ENCODE results near the gene COL4A5.

The COL4A5 gene

GRCh38 chrX:108642273-108642628, 202.6 kb downstream of the COL4A5 start:
- DNase-seq, result no peak

- DNase-seq, result no peak
Measured at GRCh38 chrX:108664701-108665100, 225.1 kb downstream of the COL4A5 start.

GRCh38 chrX:108666101-108666500, 226.5 kb downstream of the COL4A5 start:
- no peak for DNase-seq

GRCh38 chrX:108671526-108671925, 231.9 kb downstream of the COL4A5 start:
- DNase-seq, result no peak

GRCh38 chrX:108696690-108697089, 257.1 kb downstream of the COL4A5 start:
- no peak for DNase-seq

- DNase-seq, result no peak
Measured at GRCh38 chrX:108699368-108699767, 259.7 kb downstream of the COL4A5 start.

- DNase-seq, result no peak
Measured at GRCh38 chrX:108701633-108702032, 262.0 kb downstream of the COL4A5 start.

- no peak for DNase-seq
Measured at GRCh38 chrX:108702530-108702929, 262.9 kb downstream of the COL4A5 start.

- no peak for DNase-seq
Measured at GRCh38 chrX:108704839-108705238, 265.2 kb downstream of the COL4A5 start.

- DNase-seq, result no peak
Measured at GRCh38 chrX:108712886-108713285, 273.2 kb downstream of the COL4A5 start.

- no peak for DNase-seq
Measured at GRCh38 chrX:108722561-108722960, 282.9 kb downstream of the COL4A5 start.

- no peak for DNase-seq
Measured at GRCh38 chrX:108726748-108727147, 287.1 kb downstream of the COL4A5 start.

- DNase-seq, result no peak
Measured at GRCh38 chrX:108731153-108731552, 291.5 kb downstream of the COL4A5 start.

GRCh38 chrX:108732630-108733321, 293.1 kb downstream of the COL4A5 start:
- no peak for DNase-seq

- no peak for DNase-seq
Measured at GRCh38 chrX:108734426-108734825, 294.8 kb downstream of the COL4A5 start.

- no peak for DNase-seq
Measured at GRCh38 chrX:108735091-108735678, 295.5 kb downstream of the COL4A5 start.

GRCh38 chrX:108735679-108736508, 296.3 kb downstream of the COL4A5 start:
- DNase-seq, result no peak

GRCh38 chrX:108736509-108737479, 297.2 kb downstream of the COL4A5 start, which contains the start of gene IRS4:
Gene IRS4, minus strand, starts transcription at chrX:108736563.
- no peak for DNase-seq

GRCh38 chrX:108737754-108738153, 298.1 kb downstream of the COL4A5 start:
- DNase-seq, result no peak

GRCh38 chrX:108740299-108740774, 300.7 kb downstream of the COL4A5 start:
- no peak for DNase-seq

Data from amniotic stem cell (primary cell).